HUES6 (cell line): ENCODE results near the gene RAMP2.
A peak's percentile ranks its signal among the peaks of the same experiment; 100 is the strongest.

Experiments
- H3K27ac ChIP-seq: 2 replicates; pipeline ENCODE4 v1.7.0; 2013; ENCODE audit warnings: low read depth, mild to moderate bottlenecking, low read length, inconsistent platforms
- H3K27me3 ChIP-seq: 2 replicates; pipeline ENCODE4 v1.6.1; 2013; ENCODE audit warnings: low read length; ENCODE audit not compliant: control insufficient read depth, insufficient read depth
- H3K36me3 ChIP-seq: 2 replicates; pipeline ENCODE4 v1.6.1; 2013; ENCODE audit warnings: low read length; ENCODE audit not compliant: control insufficient read depth, insufficient read depth
- H3K4me1 ChIP-seq: 2 replicates; pipeline ENCODE4 v1.6.1; 2013; ENCODE audit warnings: low read length; ENCODE audit not compliant: control insufficient read depth, insufficient read depth
- H3K4me3 ChIP-seq: 2 replicates; pipeline ENCODE4 v1.5.1; 2013; ENCODE audit warnings: low read depth, low read length
- H3K9ac ChIP-seq: one replicate; pipeline ENCODE4 v1.6.1; 2013; ENCODE audit warnings: mild to moderate bottlenecking, low read length
- H3K9me3 ChIP-seq: 2 replicates; pipeline ENCODE4 v1.6.1; 2013; ENCODE audit warnings: low read depth, low read length; ENCODE audit not compliant: control insufficient read depth, insufficient read depth

Gene RAMP2

GRCh38 chr17:42795465-42795864 is 34.4 kb downstream of the RAMP2 start:
- Histone ChIP-seq H3K9ac (no peak overlapping the region), H3K4me3 (no peak overlapping the region), H3K27ac (no peak overlapping the region), H3K9me3 (no peaks in the 10 kb centered on the region), H3K36me3 (no peaks in the 10 kb centered on the region), H3K27me3 (peaks cover 6% of the 10 kb centered on the region), H3K4me1 (peaks cover 8% of the 10 kb centered on the region)

DNA sequence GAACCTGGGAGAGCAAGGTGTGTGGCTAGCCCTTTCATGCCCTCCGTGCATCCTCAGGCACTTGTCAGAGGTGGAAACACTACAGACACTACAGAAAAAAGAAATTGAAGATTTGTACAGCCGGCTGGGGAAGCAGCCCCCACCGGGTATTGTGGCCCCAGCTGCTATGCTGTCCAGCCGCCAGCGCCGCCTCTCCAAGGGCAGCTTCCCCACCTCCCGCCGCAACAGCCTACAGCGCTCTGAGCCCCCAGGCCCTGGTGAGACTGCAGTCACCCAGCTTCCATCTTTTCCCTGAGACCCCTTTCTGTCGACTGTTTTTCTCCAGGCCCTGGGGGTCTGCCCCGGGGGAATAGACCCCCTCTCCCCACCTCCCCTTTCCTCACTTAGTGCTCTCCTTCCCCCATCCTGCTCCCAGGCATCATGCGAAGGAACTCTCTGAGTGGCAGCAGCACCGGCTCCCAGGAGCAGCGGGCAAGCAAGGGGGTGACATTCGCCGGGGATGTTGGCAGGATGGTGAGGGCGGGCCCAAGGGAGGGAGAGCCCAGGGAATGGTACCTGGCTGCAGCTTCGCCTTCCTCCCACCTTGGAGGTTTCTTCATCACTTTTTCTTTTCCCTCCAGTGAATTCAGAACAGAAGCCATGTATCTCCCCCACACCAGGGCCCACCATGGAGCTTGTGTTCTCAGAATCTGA is 35.2 kb downstream of the RAMP2 start:
- H3K36me3 ChIP-seq, result no peaks in the 10 kb centered on the region
- no peak overlapping the region for H3K27ac ChIP-seq
- no peak overlapping the region for H3K9ac ChIP-seq
- peaks cover 6% of the 10 kb centered on the region; the same call in 1 of the 2 replicates for H3K27me3 ChIP-seq
- H3K4me1 ChIP-seq, result peaks cover 8% of the 10 kb centered on the region
- no peak overlapping the region for H3K4me3 ChIP-seq
- no peaks in the 10 kb centered on the region for H3K9me3 ChIP-seq

GRCh38 chr17:42797067-42798007 is 36.3 kb downstream of the RAMP2 start:
- Histone ChIP-seq H3K4me3 (peak overlapping the region; percentile 77), H3K27ac (no peak overlapping the region), H3K27me3 (peaks cover 6% of the 10 kb centered on the region; the same call in 1 of the 2 replicates), H3K4me1 (peaks cover 8% of the 10 kb centered on the region), H3K9ac (peak overlapping the region; percentile 82), H3K36me3 (no peaks in the 10 kb centered on the region), H3K9me3 (no peaks in the 10 kb centered on the region)

GRCh38 chr17:42798011-42798382 is 37.0 kb downstream of the RAMP2 start:
- peak overlapping the region; percentile 77 for H3K4me3 ChIP-seq
- H3K27ac ChIP-seq, result no peak overlapping the region
- H3K9me3 ChIP-seq, result no peaks in the 10 kb centered on the region
- peak overlapping the region; percentile 82 for H3K9ac ChIP-seq
- peaks cover 8% of the 10 kb centered on the region for H3K4me1 ChIP-seq
- peaks cover 6% of the 10 kb centered on the region; the same call in 1 of the 2 replicates for H3K27me3 ChIP-seq
- no peaks in the 10 kb centered on the region for H3K36me3 ChIP-seq

DNA sequence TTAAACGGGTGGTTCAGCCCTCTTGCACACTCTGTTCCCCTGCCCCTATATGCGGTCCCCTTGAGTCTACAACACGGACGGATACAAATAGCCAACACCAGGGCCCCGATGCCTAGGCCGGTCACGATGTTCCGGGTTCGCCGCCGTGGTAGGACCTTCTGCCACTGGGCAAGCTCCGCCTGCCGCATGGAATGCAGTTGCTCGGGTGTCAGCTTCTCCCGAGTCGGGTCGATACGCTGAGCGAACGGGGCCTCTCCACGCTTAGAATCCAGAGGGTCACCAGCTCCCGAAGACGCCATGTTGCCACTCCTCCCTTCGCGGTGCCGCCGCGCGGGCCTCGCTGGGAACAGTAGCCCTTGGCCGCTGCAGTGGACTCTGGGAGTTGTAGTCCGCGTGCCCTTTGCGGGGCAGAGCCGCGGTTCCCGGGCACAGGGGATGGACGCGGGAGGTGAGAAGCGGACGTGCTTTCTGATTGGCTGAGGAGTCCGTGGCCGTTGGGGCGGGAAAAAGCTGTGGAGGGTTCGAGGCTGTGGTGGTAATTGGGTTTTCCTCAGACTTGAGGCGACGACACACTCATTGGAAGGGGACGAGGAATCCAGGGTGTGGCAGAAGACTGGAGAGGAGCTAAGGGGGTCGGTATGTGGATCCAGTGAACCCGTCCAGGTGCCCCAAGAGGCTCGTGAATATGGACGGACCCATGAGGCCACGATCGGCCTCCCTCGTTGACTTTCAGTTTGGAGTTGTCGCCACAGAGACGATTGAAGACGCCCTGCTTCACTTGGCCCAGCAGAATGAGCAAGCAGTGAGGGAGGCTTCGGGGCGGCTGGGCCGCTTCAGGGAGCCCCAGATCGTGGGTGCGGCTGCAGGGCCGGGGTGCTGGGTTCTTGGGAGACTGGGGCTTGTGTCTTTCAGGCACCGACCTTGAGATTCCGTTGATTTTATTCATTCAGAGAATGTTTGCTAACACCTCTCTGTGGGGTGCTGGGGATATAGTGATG is 37.7 kb downstream of the RAMP2 start, which contains the start of the genes CNTD1 and COA3:
TSS of gene CNTD1 (plus strand) at position 479 of the 998 bp plus-strand sequence. CDS start at position 686, 207 bp downstream.
TSS of gene COA3 (minus strand) at position 322 of the 998 bp plus-strand sequence. CDS start at position 299, 23 bp downstream.
- Histone ChIP-seq H3K27ac (no peak within 1 kb of the TSS), H3K36me3 (no peaks in the 10 kb centered on the region), H3K4me3 (peak within 1 kb of the TSS; percentile 77), H3K9ac (peak within 1 kb of the TSS; percentile 82), H3K4me1 (peaks cover 8% of the 10 kb centered on the region), H3K27me3 (peaks cover 6% of the 10 kb centered on the region; the same call in 1 of the 2 replicates), H3K9me3 (no peaks in the 10 kb centered on the region)

GRCh38 chr17:42803074-42803883 is 42.3 kb downstream of the RAMP2 start:
- Histone ChIP-seq H3K4me1 (no peaks in the 10 kb centered on the region), H3K9ac (no peak overlapping the region), H3K4me3 (no peak overlapping the region), H3K36me3 (no peaks in the 10 kb centered on the region), H3K27ac (no peak overlapping the region), H3K9me3 (no peaks in the 10 kb centered on the region), H3K27me3 (peaks cover 6% of the 10 kb centered on the region; the same call in 1 of the 2 replicates)

GRCh38 chr17:42804918-42805367 is 43.9 kb downstream of the RAMP2 start:
- Histone ChIP-seq H3K9me3 (no peaks in the 10 kb centered on the region), H3K9ac (no peak overlapping the region), H3K4me1 (no peaks in the 10 kb centered on the region), H3K36me3 (peaks cover 7% of the 10 kb centered on the region; the same call in 1 of the 2 replicates), H3K4me3 (no peak overlapping the region), H3K27me3 (no peaks in the 10 kb centered on the region), H3K27ac (no peak overlapping the region)

- no peaks in the 10 kb centered on the region for H3K9me3 ChIP-seq
- H3K4me1 ChIP-seq, result no peaks in the 10 kb centered on the region
- H3K9ac ChIP-seq, result no peak overlapping the region
- H3K27me3 ChIP-seq, result no peaks in the 10 kb centered on the region
- H3K4me3 ChIP-seq, result no peak overlapping the region
- no peak overlapping the region for H3K27ac ChIP-seq
- peaks cover 20% of the 10 kb centered on the region for H3K36me3 ChIP-seq
Observed at GRCh38 chr17:42806249-42806648, 45.2 kb downstream of the RAMP2 start.

DNA sequence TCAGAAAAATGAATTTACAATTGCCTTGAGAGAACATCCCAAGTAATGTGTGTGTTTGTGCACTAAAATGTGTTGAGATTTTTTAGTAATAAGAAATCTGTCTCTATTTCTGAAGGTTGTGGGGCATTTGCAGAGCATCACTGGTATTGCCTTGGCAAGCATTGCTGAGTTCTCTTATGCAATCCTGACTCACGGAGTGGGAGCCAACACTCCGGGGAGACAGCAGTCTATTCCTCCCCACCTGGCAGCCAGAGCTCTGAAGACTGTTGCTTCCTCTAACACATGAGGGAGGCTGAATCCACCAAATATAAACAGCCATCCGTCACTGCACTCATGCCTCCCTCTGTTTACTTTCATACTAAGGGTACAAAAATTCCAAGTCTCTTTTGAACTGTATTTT is 48.2 kb downstream of the RAMP2 start:
- Histone ChIP-seq H3K27ac (no peak overlapping the region), H3K4me1 (no peaks in the 10 kb centered on the region), H3K36me3 (peaks cover 35% of the 10 kb centered on the region)

More for the DNA sequence above, 48.2 kb downstream of the RAMP2 start:
- Histone ChIP-seq H3K9ac (no peak overlapping the region), H3K27me3 (no peaks in the 10 kb centered on the region), H3K9me3 (no peaks in the 10 kb centered on the region), H3K4me3 (no peak overlapping the region)
